ENCODE results near the gene ZBTB20. TPM values are rescaled to one million over a fixed set of nuclear protein-coding genes. Genes with fewer than 3 reads are reported as not detected.

ZBTB20 gene
- total RNA-seq, 4 donors from 2014 or later, result 46.1 to 102 (median 81.9) TPM

- no peak for DNase-seq (ENCODE audit: low spot score)
- no peak for ATAC-seq (ENCODE audit: low FRiP score)
- TF ChIP-seq, protein P1, sequence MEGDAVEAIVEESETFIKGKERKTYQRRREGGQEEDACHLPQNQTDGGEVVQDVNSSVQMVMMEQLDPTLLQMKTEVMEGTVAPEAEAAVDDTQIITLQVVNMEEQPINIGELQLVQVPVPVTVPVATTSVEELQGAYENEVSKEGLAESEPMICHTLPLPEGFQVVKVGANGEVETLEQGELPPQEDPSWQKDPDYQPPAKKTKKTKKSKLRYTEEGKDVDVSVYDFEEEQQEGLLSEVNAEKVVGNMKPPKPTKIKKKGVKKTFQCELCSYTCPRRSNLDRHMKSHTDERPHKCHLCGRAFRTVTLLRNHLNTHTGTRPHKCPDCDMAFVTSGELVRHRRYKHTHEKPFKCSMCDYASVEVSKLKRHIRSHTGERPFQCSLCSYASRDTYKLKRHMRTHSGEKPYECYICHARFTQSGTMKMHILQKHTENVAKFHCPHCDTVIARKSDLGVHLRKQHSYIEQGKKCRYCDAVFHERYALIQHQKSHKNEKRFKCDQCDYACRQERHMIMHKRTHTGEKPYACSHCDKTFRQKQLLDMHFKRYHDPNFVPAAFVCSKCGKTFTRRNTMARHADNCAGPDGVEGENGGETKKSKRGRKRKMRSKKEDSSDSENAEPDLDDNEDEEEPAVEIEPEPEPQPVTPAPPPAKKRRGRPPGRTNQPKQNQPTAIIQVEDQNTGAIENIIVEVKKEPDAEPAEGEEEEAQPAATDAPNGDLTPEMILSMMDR (IDR thresholded peaks at IDR 0.05), result no peak
These were observed 243.9 kb downstream of the ZBTB20 start for GRCh38 chr3:114903213-114903612.

GRCh38 chr3:114902691-114903101 is 244.4 kb downstream of the ZBTB20 start:
- ATAC-seq (ENCODE audit: low FRiP score) (no peak), DNase-seq (ENCODE audit: low spot score) (no peak)
- TF ChIP-seq, protein P1 (IDR thresholded peaks at IDR 0.05), result no peak

GRCh38 chr3:114900908-114901307 is 246.2 kb downstream of the ZBTB20 start:
- ATAC-seq (ENCODE audit: low FRiP score), result no peak
- TF ChIP-seq, protein P1 (IDR thresholded peaks at IDR 0.05), result no peak
- DNase-seq (ENCODE audit: low spot score), result no peak

- DNase-seq (ENCODE audit: low spot score), result no peak
- no peak for ATAC-seq (ENCODE audit: low FRiP score)
These were observed 247.7 kb downstream of the ZBTB20 start for GRCh38 chr3:114899186-114899931.

GRCh38 chr3:114896978-114897377 is 250.1 kb downstream of the ZBTB20 start:
- ATAC-seq (ENCODE audit: low FRiP score) (no peak), DNase-seq (ENCODE audit: low spot score) (no peak)
- TF ChIP-seq, protein P1 (IDR thresholded peaks at IDR 0.05), result no peak

More at GRCh38 chr3:114899186-114899931, 247.7 kb downstream of the ZBTB20 start:
- TF ChIP-seq, protein P1 (IDR thresholded peaks at IDR 0.05), result no peak

- ATAC-seq (ENCODE audit: low FRiP score), result no peak
- TF ChIP-seq, protein P1 (IDR thresholded peaks at IDR 0.05), result no peak
- no peak for DNase-seq (ENCODE audit: low spot score)
These were observed 253.7 kb downstream of the ZBTB20 start for GRCh38 chr3:114893361-114893760.

- ATAC-seq (ENCODE audit: low FRiP score) (no peak), DNase-seq (ENCODE audit: low spot score) (no peak)
- TF ChIP-seq, protein P1 (IDR thresholded peaks at IDR 0.05), result no peak
These were observed 254.2 kb downstream of the ZBTB20 start for GRCh38 chr3:114892880-114893279.

Measured in omental fat pad (tissue), 4 donors.